PFSK-1 (cell line): Measurements from ENCODE around the gene RNPS1.

Source experiments
- POLR2AphosphoS5 ChIP-seq: IDR thresholded peaks from 2 replicates; pipeline ENCODE4 v1.6.1; 2012; ENCODE audit warnings: low read depth, mild to moderate bottlenecking, control low read depth, low read length, moderate library complexity
- REST ChIP-seq, 2 experiments: IDR thresholded peaks; 2 replicates each; pipeline versions ENCODE4 v1.6.1 to v1.8.0; 2011 to 2012; ENCODE audit warnings: low read depth in 2 of 2, low read length in 2 of 2, control low read depth in 1 of 2, inconsistent platforms in 1 of 2, mild to moderate bottlenecking in 1 of 2, moderate library complexity in 1 of 2; ENCODE audit not compliant: insufficient read depth in 1 of 2
- SIN3A ChIP-seq: IDR thresholded peaks from 2 replicates; pipeline ENCODE4 v1.6.1; 2012; ENCODE audit warnings: mild to moderate bottlenecking, low read length, moderate library complexity, borderline replicate concordance; ENCODE audit not compliant: insufficient read depth
- TAF1 ChIP-seq: IDR thresholded peaks from 2 replicates; pipeline ENCODE4 v1.6.1; 2012; ENCODE audit warnings: low read length, control low read depth, borderline replicate concordance; ENCODE audit not compliant: insufficient read depth

- TF ChIP-seq POLR2AphosphoS5 (no peak), SIN3A (no peak), TAF1 (no peak), REST (IDR thresholded peaks at IDR 0.05; ENCODE audit: insufficient read depth in 1 of 2, low read depth in 2 of 2, low read length in 2 of 2) (peak; percentile 45 to 78; a peak in 2 of 4 replicates)
Measured at GRCh38 chr16:2280981-2281542, 13.1 kb upstream of the RNPS1 start.
